HFF-Myc (cell line): ENCODE measurements around the gene DUSP16.
"Not testable (repeated sequence)": the region's sequence is repeated elsewhere in the genome, so short reads cannot be mapped to it uniquely, and the experiment has no call there.

ENCODE experiments used
- DNase-seq: peaks from one replicate; pipeline ENCODE4 v3.0.0-alpha.2; 2011; ENCODE audit warnings: low read depth; ENCODE audit errors: extremely low read depth
- H3K4me3 ChIP-seq: replicated peaks from 2 replicates; pipeline ENCODE4 v1.5.1; 2011; ENCODE audit warnings: low read depth, mild to moderate bottlenecking, control low read depth, low read length
- CTCF ChIP-seq: IDR thresholded peaks from 2 replicates; pipeline ENCODE4 v1.5.1; 2012; ENCODE audit warnings: mild to moderate bottlenecking, low read depth, low read length, control low read depth; ENCODE audit errors: missing control alignments

The DUSP16 gene

DNA sequence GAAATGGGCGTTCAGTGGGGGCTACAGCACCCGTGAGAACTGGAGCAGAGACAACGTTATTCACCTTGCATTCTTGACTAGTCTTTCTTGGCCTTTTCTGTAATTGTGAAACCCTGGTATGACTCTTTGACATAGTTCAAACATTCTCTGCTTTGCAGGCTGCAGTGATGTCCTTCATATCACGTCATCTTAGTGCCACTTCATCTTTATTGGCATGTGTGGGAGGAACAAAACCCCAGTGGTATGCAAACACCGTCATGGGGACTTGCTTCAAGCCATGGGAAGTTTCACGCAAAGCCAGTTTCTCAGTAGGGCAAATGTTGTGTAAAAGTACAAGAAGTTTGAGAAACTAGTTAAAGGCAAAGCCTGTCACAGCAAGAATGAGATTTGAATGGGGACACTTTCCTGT, 20.2 kb upstream of the DUSP16 start:
- no peak overlapping the region for H3K4me3 ChIP-seq
- TF ChIP-seq CTCF = no peak
- no peak for DNase-seq

- no peak for TF ChIP-seq CTCF
- no peak overlapping the region for H3K4me3 ChIP-seq
- no peak for DNase-seq
Measured at GRCh38 chr12:12582193-12582881, 19.7 kb upstream of the DUSP16 start.

- not testable (repeated sequence) for H3K4me3 ChIP-seq, DNase-seq
Measured at GRCh38 chr12:12580716-12581115, 18.1 kb upstream of the DUSP16 start.

GRCh38 chr12:12577786-12578185, 15.1 kb upstream of the DUSP16 start:
- TF ChIP-seq CTCF = no peak
- DNase-seq = no peak
- no peak overlapping the region for H3K4me3 ChIP-seq

GRCh38 chr12:12572659-12573058, 10.0 kb upstream of the DUSP16 start:
- DNase-seq = no peak
- TF ChIP-seq CTCF = no peak

DNA sequence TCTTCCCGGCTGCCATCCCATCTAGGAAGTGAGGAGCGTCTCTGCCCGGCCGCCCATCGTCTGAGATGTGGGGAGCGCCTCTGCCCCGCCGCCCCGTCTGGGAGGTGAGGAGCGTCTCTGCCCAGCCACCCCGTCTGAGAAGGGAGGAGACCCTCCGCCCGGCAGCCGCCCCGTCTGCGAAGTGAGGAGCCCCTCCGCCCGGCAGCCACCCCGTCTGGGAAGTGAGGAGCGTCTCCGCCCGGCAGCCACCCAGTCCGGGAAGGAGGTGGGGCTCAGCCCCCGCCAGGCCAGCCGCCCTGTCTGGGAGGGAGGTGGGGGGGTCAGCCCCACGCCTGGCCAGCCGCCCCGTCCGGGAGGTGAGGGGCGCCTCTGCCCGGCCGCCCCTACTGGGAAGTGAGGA, 3.3 kb upstream of the DUSP16 start:
- not testable (repeated sequence) for H3K4me3 ChIP-seq, DNase-seq

More at GRCh38 chr12:12572659-12573058, 10.0 kb upstream of the DUSP16 start:
- no peak overlapping the region for H3K4me3 ChIP-seq

DNA sequence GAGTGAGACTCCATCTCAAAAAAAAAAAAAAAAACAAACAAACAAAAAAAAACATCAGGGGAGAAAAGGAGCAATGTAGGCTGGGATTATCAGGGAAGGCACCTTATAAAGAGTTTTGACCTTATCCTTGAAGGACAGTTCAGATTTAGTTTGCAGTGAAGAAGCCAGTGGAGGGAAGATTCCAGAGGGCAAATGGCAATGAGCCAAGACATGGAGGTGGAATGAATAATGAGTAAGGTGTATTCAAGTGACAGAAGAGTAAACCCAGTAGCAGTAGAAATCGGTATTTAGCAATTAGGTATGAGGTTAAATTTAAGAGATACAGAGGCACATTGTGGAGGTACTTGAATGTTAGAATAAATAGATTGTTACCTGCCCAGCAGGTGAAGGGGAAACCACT, 2.2 kb upstream of the DUSP16 start:
- no peak for DNase-seq

More for the DNA sequence above, 2.2 kb upstream of the DUSP16 start:
- no peak for TF ChIP-seq CTCF
- H3K4me3 ChIP-seq = no peak overlapping the region
